ENCODE data around the gene CXXC5.
A peak's percentile ranks its signal among the peaks of the same experiment; 100 is the strongest.

The CXXC5 gene

DNA sequence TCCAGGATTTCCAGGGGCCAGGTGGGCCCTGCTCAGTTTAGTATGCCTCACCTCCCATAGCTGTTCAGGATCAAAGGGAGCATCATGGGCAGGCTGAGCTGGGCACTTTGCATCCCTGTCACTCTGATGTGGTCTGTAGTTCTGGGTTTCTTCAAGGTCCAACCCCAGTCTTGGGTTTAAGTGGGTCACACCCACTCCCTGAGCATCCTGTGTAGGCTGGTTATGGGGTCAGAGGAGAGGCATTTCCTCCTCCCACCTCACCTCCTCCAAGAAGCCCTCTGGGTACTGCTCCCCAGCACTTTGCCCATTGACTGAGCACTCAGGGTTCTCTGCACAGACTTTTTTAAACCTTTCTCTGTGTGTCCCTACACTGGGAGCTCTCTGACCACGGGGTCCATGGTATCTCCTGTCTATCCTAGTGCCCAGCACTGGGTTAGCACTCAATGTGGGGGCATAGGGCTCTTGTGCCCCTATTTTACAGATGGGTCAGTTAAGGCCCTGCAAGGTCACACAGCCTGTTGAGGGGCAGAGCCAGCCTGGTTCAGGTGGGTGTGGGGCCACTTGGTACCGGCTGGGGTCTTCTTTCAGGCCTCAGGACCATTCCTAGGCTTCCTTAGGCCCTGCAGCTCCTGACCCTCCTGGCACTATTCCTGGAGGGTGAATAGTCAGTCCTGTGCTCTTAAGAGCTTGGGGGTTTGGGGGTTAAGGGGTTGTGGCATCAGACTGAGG lies 19.0 kb downstream of the CXXC5 start:
- ATAC-seq: no peak

DNA sequence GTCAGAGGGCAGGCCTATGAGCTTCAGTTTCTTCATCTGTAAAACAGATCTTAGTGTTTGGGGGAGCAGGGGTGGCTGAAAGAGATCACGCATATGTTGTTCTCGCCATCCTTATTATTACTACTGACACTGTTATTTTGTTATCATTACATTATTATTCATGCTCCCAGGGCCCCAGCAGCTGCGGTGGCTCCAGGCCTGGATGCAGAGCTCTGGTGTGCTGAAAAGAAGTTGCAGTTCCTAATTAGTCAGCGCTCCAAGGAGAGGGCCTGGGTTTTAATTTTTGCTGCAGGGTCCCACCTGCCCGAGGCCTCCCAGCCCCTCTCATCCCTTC lies 19.5 kb downstream of the CXXC5 start:
- no peak for ATAC-seq

DNA sequence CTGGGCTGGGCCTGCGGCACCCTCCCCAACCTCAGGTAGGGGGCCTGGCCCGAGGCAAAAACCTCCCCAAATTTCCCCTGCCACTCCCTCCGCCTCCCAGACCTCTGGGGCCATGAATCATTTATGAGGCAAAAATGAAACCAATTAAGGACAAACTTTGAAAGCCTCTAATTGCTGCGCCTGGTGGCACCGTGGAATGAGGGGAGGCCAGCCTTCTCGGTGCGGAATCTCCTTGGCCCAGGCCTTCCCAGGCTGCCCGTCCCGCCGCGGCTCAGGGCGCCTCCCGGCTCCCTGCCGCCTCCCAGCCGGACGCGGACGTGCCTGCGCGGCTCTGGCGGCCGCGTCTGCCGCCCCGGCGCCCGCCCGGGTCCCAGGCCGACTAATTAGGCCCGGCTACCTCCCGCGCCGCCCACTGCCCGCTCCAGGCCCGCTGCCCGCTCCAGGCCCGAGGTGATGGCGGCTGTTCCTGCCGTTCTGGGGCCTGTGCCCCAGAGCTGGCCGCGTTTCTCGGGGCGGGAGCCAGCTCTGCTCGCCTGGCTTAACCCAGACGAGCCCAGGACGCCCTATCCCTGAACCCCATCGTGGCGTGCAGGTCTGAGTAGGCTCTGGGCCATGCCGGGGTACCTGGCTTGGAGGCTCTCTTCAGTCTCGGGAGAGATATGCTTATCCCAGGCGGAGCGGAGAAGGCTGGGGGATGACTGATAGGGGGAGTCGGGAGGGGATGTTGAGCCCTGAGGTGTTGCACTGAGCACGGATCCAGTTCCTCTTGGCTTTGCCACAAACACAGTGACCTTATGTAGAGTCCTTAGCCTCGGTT lies 20.1 kb downstream of the CXXC5 start:
- ATAC-seq: peak; percentile 54 to 57

DNA sequence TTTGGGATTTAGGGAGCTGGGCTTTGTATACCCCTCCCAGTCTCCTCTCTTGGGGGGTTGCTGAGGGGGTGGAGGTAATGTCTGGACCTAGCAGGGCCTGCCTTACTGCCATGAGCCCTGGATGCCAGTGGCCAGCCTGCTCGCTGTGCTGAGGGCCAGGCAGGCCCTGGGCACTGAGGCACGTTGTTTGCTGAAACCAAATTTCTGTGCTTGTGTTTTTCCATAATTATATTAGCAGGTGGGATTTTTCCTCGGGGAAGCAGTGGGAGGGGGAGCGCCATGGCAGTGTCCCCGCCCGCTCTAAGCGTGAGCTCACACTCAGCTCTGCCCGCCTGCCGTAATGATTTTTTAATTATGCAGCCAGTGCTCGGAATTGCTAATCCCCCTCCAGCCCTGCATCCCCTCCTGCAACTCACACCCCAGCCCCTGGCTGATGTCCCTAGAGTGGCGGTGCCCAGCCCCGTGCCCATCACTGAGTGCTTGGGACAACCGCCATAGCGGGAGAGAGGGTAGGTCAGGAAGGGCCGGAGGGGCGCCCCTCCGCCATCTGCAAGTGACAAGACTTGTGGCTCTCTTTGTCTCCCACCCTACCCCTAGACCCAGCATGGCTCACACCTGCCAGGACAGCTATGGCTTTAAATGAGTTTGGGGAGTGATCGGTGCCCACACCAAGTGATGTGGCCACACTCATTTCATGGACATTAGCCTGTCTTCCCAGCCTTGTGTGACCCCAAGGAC lies 20.9 kb downstream of the CXXC5 start:
- ATAC-seq: no peak

DNA sequence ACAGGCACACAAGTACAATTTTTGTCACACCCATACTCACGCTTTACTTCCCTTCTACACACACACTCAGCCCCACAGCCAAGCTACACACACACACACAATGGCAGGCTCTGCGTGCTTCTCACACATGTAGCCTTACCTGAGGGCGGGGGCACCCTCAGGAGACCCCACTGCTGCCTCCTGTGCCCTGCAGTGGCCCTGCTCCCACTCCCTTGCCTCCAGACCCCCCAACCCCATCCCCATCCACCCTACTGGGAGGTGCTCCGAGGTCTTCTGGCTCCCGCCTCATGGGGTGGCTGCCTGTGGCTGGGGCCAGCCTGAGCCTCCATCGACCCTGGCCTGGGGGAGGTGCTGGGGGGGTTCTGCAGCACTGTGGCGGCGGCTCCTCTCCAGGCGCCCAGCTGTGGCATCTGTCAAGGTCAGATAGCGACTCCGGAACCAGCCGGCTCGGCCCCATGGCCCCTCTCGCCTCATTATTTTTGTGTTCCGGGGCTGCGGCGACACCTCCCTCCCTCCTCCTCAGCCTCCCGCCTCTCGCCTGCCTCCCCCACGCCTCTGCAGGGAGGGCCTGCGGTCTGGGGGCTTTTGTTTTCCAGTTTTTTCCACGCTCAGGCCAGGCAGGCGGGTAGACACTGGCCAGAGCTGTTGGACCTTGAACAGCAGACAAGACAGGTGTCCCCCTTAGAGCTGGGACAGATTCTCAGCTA lies 21.7 kb downstream of the CXXC5 start:
- peak; percentile 9 to 19 for ATAC-seq

DNA sequence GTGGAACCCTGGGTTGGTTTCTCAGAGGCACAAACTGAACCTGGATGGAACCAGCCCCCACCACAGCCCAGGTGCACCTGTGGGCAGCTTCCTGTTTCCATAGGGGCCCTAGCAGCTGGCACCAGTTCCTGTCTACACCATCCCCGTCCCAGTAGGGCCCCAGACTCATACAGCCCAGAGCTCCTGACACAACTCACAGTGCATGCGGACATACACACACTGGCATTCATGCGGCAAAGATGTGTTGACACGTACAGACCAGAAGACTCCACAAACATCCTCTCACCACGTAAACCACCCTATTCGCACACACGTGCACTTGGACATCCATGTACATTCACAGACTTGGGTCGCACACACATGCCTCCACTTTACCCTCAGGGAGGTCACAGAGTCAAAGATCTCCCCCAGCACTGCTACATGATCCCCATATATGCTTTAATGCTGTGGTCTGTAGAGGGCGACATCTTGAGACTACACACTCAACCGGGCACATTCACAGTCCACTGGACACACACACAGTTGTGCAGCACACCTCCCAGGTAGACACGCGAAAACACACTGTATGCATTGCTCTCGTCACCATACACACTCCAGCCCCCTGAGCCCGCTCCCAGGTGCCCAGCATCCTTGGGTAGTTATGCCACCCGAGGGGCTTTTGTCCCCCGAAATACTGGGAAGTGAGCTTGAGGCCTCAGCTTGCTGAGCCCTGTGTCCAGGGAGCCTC lies 22.4 kb downstream of the CXXC5 start:
- peak; percentile 33 to 38 for ATAC-seq

DNA sequence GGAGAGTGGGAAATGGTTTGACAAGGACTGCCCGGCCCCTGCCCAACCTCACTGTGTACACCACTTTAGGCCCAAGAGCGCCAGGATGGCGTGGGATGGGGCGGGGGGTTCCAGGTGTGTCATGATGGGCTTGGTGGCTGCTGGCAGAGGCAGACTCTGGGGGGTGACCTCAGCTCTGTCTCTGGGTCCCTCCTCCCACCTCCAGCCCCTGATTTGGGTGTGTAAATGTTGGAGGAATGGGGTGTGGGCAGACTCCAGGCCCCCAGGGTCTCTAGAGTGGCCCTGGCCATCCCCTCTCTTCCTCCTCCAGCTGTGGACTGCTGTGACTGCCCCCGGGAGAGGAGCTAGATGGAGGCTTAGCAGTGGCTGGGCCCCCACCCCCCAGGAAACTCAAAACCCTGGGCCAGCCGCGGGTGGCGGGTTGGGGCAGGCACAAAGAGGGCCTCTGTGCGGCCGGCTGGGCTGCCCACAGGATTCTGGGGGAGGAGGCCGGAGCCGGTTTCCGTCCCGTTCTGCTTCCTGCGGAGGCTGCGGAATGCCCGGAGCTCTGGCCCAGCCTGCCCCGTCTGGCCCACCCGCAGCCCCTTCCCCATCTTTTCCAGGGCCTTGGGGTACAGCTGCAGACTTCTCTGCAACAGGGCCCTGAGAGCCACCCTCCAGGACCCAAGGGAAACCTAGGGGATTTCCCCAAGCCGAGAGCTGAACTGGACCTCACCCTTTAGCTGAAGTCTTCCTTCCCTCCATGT lies 23.1 kb downstream of the CXXC5 start:
- ATAC-seq: no peak

DNA sequence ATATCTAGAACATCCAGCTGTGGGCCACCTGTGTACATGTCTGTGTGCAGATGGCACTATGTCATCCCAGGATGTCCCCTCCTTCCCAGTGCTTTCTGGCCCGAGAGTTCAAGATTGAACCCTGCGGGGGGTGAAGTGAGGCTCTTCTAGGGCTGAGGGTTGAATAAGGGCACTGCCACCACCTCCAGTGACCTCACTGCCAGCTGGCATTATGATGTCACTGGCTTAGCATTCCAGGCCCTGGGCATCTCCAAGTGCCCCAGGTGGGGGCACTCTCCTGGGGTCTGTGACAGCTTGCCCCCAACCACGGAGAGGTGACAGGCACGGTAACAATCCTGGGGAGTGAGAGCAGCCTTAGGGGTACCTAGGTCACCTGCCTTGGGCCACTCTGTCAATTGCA lies 27.1 kb downstream of the CXXC5 start:
- ATAC-seq: no peak

DNA sequence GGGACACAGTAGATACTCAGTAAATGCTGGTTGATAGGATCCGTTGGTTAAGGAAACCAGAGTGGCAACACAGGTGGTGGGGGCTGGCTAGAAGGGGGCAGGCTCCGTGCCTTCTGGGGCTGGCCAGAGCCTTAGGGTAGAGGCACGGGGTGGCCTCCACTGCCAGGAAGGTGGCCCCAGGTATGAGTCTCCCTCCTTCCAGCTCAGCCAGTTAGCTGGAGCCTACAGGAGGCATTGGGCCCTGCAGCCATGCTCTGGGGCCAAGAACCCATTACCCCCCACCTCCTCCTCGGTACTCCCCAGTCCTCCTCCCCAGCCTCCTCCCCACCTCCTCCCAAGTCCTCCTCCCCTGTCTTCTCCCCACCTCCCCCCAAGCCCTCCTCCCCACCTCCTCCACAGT lies 27.7 kb downstream of the CXXC5 start:
- no peak for ATAC-seq

DNA sequence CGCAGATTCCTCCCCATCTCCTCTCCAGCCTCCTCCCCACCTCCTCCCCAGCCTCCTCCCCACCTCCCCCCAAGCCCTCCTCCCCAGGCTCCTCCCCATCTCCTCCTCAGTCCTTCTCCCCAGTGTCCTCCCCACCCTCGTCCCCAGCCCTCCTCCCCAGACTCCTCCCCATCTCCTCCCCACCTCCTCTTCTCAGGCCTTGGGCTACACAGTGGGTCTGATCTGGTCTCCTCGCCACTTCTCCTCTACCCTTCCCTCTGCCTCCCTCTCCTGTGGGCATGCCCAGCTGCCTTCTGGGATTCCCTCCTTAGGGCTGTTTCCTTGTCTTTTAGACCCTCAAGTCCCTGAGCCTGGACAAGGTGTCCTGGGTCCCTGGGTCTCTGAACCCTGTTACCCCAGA lies 28.3 kb downstream of the CXXC5 start:
- no peak for ATAC-seq

DNA sequence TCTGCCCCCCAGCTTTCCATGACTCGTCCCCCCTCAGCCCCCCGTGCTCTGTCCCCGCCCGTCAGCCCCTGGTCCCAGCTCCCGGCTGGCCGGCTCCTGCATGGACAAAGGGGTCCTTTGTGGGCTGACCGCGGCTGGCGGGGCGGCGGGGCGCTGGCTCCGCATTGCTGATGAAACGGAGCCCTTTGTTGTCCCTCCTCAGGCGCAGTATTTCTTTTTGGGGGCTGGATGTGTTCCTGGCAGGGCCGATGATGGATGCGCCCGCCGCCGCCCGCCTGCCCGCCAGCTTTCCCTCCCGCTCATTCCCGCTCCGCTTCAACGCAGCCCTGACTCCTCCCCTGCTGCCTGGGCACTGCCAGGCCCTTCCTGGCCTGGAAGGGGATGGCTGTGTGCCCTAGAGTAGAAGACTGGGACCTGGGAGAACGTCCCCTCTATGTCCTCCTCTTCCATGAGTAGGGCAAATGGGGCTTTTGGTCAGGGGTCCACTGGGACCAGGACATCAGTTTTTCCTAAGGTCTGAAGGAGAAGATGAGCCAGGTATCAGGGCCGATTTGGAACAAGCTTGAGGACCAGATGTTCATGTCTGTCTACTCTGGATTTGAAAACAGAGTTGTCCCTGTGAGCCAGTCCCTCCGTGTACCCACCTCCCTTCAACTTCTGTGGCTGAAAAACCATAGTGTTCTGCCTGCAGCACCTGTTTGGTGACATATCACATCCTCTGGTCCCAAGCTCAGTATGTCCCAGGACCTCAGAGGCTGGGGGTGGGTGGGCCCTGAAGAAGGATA lies 29.0 kb downstream of the CXXC5 start:
- ATAC-seq: no peak

DNA sequence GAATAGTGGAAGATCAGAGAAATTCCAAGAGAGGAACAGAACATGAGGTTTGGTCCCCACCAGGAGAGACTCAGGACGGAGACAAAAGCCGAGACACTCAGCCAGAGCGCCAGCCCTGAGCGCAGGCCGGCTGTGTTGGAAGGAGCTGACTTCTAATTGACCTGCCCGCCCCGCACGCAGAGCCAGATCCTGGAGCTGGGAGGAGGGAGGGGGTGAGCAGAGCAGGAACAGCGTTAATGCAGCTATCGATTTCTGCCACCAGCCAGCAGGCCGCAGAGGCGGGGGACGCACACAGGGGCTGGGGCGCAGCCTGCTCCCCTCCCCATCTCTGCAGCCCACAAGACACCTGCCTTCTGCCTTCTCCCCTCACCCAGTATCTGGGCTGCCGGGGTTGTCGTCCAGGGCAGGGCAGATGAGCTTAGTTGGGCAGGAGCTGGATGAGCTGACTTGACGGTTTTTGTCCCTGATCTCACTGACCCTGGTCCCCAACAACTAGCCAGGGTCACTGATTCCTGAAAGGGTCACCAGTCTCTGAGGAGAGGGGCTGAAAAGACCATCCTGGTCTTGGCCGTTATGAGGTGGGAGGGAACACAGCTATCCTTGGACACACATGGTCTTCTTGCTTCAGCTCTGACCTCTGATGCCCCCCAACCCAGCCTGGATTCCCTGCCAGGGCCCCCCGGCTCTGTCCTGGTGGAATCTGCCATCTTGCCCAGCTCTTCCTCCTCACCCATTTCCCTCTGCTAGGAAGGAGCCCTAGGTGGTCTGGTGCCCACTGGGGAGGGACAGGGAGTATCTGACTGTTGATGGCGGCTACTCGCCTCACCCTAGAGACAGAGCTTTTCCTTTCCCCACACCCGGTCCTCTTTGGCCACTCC lies 29.8 kb downstream of the CXXC5 start:
- ATAC-seq: no peak

DNA sequence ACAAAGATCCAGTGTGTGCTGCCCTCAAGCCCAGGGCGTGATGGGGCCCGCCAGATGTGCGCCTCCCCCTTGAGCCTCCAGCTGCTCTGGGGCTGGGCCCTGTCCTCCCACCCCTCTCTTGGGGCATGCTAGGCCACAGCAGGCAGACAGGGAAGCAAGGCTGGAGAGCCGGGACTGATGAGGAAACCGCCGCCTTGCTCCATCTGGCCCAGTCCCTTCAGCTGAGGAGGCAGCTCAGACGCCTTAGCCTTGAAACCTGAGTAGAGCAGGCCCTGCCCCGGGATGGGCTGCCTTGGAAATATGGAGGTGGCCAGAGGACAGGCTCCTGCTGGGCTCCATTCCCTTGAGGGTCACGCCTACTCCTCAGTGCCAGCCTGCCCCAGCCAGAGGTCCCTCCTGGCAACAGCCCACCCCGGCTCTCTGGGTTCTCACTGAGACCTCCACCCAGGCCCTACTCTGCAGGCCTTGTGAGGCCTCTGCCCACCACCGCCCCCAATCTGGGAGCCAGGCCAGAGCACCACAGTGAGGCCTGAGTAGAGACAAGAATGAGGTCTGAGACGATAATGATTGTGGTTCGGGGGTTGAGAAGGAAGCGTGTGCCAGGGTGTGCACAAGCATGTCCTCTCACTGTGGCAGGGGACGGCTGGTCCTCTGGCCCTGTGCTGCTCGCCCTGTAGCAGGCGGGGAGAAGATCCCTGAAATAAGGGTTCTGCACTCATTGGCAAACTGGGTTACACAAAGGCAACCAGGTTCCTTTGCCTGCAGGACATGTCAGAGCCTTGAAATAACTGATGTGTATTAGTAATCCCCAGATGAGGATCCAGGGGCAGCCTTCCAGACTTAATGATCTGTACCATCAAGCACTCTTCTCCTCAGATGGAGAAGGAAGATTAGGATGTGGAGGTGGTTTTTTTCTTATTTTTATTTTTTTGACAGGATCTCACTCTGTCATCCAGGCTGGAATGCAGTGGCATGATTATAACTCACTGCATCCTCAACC lies 30.9 kb downstream of the CXXC5 start:
- ATAC-seq: no peak

DNA sequence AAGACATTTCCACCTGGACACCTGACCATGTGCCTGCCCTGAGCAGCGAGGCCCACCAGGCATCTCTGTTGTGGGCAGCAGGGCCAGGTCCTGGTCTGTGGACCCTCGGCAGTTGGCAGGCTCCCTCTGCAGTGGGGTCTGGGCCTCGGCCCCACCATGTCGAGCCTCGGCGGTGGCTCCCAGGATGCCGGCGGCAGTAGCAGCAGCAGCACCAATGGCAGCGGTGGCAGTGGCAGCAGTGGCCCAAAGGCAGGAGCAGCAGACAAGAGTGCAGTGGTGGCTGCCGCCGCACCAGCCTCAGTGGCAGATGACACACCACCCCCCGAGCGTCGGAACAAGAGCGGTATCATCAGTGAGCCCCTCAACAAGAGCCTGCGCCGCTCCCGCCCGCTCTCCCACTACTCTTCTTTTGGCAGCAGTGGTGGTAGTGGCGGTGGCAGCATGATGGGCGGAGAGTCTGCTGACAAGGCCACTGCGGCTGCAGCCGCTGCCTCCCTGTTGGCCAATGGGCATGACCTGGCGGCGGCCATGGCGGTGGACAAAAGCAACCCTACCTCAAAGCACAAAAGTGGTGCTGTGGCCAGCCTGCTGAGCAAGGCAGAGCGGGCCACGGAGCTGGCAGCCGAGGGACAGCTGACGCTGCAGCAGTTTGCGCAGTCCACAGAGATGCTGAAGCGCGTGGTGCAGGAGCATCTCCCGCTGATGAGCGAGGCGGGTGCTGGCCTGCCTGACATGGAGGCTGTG lies 32.4 kb downstream of the CXXC5 start:
- ATAC-seq: no peak

DNA sequence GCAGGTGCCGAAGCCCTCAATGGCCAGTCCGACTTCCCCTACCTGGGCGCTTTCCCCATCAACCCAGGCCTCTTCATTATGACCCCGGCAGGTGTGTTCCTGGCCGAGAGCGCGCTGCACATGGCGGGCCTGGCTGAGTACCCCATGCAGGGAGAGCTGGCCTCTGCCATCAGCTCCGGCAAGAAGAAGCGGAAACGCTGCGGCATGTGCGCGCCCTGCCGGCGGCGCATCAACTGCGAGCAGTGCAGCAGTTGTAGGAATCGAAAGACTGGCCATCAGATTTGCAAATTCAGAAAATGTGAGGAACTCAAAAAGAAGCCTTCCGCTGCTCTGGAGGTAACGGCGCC lies 32.9 kb downstream of the CXXC5 start:
- no peak for ATAC-seq

DNA sequence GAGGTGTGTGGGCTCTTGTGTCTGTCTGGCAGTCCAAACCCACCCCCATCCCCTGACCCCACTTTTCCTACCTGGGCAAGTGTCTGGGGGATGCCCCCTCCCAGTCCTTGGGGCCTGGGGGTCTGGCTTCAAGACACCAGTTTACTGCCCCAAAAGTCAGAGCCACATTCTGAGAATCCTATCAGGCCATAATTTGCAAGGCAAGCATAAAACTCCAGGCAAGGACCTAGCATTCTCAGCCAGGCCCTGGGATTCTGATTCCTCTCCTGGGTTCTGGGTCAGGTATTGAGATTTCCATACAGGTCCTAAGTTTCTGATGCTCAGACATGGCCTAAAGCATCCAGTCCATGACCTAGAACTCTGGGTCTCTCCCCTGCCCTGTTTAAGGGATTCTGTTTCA lies 33.3 kb downstream of the CXXC5 start:
- ATAC-seq: no peak

DNA sequence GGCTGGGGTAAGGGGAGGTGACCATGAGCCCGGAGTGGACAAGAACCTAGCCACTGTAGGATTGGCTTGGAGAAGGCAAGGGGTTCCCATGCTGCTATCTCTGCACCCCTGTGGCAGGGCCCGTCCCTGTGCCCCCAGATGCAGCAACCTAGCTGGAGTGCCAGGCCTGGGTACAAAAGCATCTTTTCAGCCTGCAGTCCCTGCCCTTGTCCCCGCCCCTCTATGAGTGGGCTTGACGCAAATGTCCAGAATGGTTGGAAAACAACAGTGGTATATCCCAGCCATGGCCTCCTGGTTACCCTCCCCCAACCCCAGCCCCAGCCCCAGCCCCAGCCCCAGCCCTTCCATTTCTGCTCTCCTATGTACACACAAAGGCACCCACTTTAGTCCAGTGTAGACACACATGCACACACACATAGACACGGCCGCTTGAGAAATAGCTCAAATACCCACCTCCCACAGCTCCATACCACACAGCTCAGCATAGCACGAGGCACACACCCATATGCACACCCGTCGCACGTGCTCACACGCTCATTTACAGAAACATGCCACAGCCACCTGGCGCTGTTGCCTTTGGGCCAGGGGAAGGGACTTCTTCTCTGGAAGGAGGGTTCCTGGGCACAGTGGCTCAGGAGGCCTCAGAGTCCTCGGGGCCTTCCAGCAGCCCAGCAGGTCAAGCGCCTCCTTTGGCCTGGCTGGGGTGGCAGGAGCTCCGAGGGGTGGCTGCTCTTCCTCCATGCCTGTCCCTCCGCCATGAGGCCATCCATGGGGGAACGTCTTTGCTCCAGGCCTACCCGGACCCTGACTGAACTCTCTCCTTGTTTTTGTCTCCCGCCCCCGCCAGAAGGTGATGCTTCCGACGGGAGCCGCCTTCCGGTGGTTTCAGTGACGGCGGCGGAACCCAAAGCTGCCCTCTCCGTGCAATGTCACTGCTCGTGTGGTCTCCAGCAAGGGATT lies 34.1 kb downstream of the CXXC5 start:
- no peak for ATAC-seq
